Liver (tissue), 3 donors: ENCODE measurements around the gene VDR.

Source experiments
- CTCF ChIP-seq: fragments of 150-350 bp; IDR thresholded peaks from 2 replicates; pipeline ENCODE4 v1.5.1; 2017; ENCODE audit warnings: improper control_type of control experiment, low read depth, low read length; ENCODE audit not compliant: missing input control
- FOXA1 ChIP-seq: IDR thresholded peaks from 2 replicates; pipeline ENCODE4 v1.6.1; 2016; ENCODE audit warnings: antibody characterized with exemption
- MAX ChIP-seq: IDR thresholded peaks from 2 replicates; pipeline ENCODE4 v1.6.1; 2016; ENCODE audit warnings: antibody characterized with exemption
- RAD21 ChIP-seq, 2 donors: IDR thresholded peaks; 2 replicates each; pipeline ENCODE4 v1.6.1; 2016; ENCODE audit warnings: antibody characterized with exemption in 2 of 2, mild to moderate bottlenecking in 2 of 2
- REST ChIP-seq: IDR thresholded peaks from 2 replicates; pipeline ENCODE4 v1.6.1; 2016; ENCODE audit warnings: antibody characterized with exemption, mild to moderate bottlenecking
- YY1 ChIP-seq: IDR thresholded peaks from 2 replicates; pipeline ENCODE4 v1.6.1; 2016; ENCODE audit warnings: antibody characterized with exemption, mild to moderate bottlenecking
- donor health status: healthy.
- donor health status: healthy.

- no peak for TF ChIP-seq MAX
- TF ChIP-seq CTCF = no peak
- no peak for TF ChIP-seq FOXA1
- TF ChIP-seq REST = no peak
- TF ChIP-seq YY1 = no peak
- TF ChIP-seq RAD21 (IDR thresholded peaks at IDR 0.05) = no peak
Observed at GRCh38 chr12:47807338-47807737, 97.5 kb downstream of the VDR start.
